Vagina (tissue), 2 donors: ENCODE results near the gene INO80D.

ENCODE experiments used
- POLR2A ChIP-seq, 2 donors: fragments of 450-650 bp; IDR thresholded peaks; one replicate each; pipeline ENCODE4 v1.6.1; 2017; ENCODE audit warnings: antibody characterized with exemption in 2 of 2, mild to moderate bottlenecking in 2 of 2, moderate library complexity in 2 of 2
- POLR2AphosphoS5 ChIP-seq, 2 donors: sonication (generic); formaldehyde crosslinking; IDR thresholded peaks; one replicate each; pipeline ENCODE4 v1.9.0; 2017; ENCODE audit warnings: antibody characterized with exemption in 2 of 2, mild to moderate bottlenecking in 2 of 2, low read depth in 1 of 2; ENCODE audit not compliant: insufficient read depth in 1 of 2

- TF ChIP-seq POLR2A (IDR thresholded peaks at IDR 0.05) (no peak), POLR2AphosphoS5 (IDR thresholded peaks at IDR 0.05; ENCODE audit: insufficient read depth in 1 of 2, low read depth in 1 of 2) (no peak)
These were observed 12.5 kb upstream of the INO80D start for GRCh38 chr2:206098471-206098870.
